GM19240 (cell line): ENCODE measurements around the gene YY1AP1.
"Not testable (repeated sequence)": the region's sequence is repeated elsewhere in the genome, so short reads cannot be mapped to it uniquely, and the experiment has no call there.

Experiments
- DNase-seq: peaks from one replicate; pipeline ENCODE4 v3.0.0; 2011; ENCODE audit warnings: low spot score; ENCODE audit not compliant: insufficient read length

The YY1AP1 gene, protein sequence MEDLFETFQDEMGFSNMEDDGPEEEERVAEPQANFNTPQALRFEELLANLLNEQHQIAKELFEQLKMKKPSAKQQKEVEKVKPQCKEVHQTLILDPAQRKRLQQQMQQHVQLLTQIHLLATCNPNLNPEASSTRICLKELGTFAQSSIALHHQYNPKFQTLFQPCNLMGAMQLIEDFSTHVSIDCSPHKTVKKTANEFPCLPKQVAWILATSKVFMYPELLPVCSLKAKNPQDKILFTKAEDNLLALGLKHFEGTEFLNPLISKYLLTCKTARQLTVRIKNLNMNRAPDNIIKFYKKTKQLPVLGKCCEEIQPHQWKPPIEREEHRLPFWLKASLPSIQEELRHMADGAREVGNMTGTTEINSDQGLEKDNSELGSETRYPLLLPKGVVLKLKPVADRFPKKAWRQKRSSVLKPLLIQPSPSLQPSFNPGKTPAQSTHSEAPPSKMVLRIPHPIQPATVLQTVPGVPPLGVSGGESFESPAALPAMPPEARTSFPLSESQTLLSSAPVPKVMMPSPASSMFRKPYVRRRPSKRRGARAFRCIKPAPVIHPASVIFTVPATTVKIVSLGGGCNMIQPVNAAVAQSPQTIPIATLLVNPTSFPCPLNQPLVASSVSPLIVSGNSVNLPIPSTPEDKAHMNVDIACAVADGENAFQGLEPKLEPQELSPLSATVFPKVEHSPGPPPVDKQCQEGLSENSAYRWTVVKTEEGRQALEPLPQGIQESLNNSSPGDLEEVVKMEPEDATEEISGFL

GRCh38 chr1:155688324-155689080 lies at the start of gene YY1AP1:
YY1AP1 (minus strand) TSS chr1:155688774; CDS start chr1:155680436, 8,338 bp downstream.
- DNase-seq = peak; percentile 77

GRCh38 chr1:155729031-155729898 lies 40.7 kb upstream of the YY1AP1 start:
- peak; percentile 3 for DNase-seq

GRCh38 chr1:155725142-155725541 lies 36.6 kb upstream of the YY1AP1 start:
- DNase-seq = no peak

DNA sequence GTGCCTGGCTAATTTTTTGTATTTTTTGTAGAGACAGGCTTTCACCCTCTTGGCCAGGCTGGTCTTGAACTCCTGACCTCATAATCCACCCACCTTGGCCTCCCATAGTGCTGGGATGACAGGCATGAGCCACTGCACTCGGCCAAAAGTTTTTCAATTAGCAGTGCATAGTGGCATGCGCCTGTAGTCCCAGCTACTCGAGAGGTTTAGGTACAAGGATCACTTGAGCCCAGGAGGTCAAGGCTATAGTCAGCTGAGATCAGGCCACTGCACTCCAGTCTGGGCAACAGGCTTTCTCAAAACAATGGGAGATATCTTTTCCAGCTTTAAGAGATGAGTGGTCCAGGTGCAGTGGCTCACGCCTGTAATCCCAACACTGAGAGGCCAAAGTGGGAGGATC lies 31.1 kb upstream of the YY1AP1 start:
- no peak for DNase-seq

GRCh38 chr1:155718524-155719115 lies 30.0 kb upstream of the YY1AP1 start:
- DNase-seq = not testable (repeated sequence)

GRCh38 chr1:155717041-155717440 lies 28.5 kb upstream of the YY1AP1 start:
- DNase-seq = peak; percentile 8

GRCh38 chr1:155715777-155716176 lies 27.2 kb upstream of the YY1AP1 start:
- DNase-seq = no peak

GRCh38 chr1:155715056-155715455 lies 26.5 kb upstream of the YY1AP1 start:
- not testable (repeated sequence) for DNase-seq

DNA sequence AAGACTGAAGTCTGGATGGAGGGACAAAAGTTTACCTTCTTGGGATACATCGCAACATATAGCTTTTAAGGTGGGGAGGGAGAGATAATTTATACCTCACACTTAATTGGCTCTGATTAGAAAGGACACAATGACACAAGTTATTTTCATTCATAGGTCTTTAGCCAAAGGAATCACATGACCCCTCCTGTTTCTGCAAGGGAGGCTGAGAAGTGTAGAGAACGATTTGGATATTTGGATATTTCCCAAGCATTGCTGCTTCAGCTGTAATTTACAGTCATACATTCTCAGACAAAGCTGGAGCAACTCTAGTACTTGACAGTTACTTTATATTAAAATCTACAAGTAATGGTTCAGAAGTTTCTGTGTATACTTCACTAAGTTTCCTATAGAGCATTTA lies 24.5 kb upstream of the YY1AP1 start:
- DNase-seq = no peak

GRCh38 chr1:155712636-155713035 lies 24.1 kb upstream of the YY1AP1 start:
- DNase-seq = not testable (repeated sequence)

DNA sequence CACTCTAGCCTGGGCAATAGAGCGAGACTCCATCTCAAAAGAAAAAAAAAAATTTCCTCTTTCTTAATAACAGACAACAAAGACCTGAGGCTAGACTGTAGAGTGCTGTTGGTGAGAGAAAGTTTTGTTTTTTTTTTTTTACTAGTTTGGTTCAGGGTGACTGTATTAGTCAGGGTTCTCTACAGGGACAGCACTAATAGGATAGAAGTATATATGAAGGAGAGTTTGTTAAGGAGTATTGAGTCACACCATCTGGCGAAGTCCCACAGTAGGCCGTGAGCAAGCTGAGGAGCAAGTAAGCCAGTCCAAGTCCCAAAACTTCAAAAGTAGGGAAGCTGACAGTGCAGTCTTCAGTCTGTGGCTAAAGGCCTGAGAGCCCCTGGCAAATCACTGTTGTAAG lies 22.9 kb upstream of the YY1AP1 start:
- DNase-seq = not testable (repeated sequence)

- no peak for DNase-seq
Measured at GRCh38 chr1:155709391-155709790, 20.8 kb upstream of the YY1AP1 start.

DNA sequence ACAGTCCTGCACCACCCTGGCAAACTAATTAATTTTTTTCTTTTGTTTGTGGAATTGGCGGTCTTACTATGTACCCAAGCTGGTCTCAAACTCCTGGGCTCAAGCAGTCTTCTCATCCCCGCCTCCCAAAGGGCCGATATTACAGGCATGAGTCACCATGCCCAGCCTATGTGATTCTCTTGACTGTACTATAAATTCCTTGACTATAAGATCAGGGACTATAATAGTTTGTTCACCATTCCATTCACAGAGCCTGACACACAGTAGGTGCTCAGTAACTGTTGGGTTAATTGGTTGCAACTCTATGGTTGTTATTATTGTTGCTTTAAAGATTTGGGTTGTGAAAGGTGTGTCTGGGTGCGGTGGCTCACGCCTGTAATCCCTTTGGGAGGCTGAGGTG lies 17.6 kb upstream of the YY1AP1 start:
- DNase-seq = no peak

- not testable (repeated sequence) for DNase-seq
Measured at GRCh38 chr1:155704414-155704813, 15.8 kb upstream of the YY1AP1 start.

GRCh38 chr1:155703216-155703615 lies 14.6 kb upstream of the YY1AP1 start:
- DNase-seq = no peak

GRCh38 chr1:155701675-155702074 lies 13.1 kb upstream of the YY1AP1 start:
- DNase-seq = not testable (repeated sequence)

GRCh38 chr1:155699062-155699461 lies 10.5 kb upstream of the YY1AP1 start:
- not testable (repeated sequence) for DNase-seq

DNA sequence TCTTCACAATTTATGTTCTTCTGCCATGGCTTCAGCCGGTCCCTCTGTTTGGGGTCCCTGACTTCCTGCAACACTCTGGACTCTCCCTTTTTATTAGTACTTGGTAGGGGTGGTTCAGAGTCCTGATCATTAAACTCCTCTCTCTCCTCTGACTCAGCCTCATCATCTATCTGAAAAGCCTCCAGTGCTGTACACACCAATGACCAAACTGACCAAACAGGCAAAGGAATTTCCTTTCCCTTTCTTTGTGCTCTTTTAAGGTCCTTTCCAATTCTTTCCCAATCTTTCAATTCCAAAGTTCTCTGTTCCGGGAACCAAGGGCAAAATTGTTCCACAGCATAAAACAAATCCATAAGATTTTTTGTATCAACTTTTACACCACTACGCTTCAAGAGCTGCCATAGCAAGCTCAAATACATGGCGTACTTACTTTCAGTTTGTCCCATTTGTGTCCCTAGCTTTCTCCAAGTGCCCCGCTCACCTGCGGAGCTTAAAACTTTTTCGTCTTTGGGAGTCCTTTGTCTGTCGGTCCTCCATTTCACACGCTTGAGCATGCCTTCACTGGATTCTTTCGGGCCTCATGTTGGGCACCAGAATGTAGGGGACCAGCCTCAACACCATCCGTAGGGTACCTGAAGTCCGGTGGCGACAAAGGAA lies 9.9 kb upstream of the YY1AP1 start:
- no peak for DNase-seq

DNA sequence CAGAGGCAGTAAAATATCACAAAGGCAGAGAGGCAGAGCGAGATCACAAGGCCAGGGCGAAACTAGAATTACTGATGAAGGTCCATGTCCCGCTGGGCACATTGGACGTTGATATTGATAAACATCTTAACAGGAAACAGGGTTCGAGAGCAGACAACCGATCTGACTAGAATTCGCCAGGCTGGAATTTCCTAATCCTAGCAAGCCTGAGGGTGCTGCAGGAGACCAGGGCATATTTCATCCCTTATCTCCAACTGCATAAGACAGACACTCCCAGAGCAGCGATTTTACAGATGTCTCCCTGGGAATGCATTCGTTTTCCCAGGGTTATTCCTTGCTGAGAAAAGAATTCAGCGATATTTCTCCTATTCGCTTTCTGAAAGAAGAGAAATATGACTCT lies 9.0 kb upstream of the YY1AP1 start:
- not testable (repeated sequence) for DNase-seq

GRCh38 chr1:155697046-155697445 lies 8.5 kb upstream of the YY1AP1 start:
- DNase-seq = no peak
